ENCODE data around the gene MEI1. TPM values are rescaled to one million over a fixed set of nuclear protein-coding genes. Genes with fewer than 3 reads are reported as not detected.

The MEI1 gene
- polyA plus RNA-seq, 2 donors: 0.36 to 0.79 TPM

GRCh38 chr22:41776381-41776780, 77.1 kb downstream of the MEI1 start:
- Histone ChIP-seq H3K4me1 (ENCODE audit: control insufficient read depth in 2 of 2, insufficient read depth in 2 of 2, low read length in 1 of 2) (no peaks in the 10 kb centered on the region), H3K27ac (ENCODE audit: low read depth in 2 of 2, low read length in 1 of 2) (no peak overlapping the region), H3K9me3 (ENCODE audit: control insufficient read depth in 2 of 2, insufficient read depth in 1 of 2, low read depth in 1 of 2, low read length in 1 of 2) (no peaks in the 10 kb centered on the region), H3K27me3 (ENCODE audit: control insufficient read depth in 1 of 2, insufficient read depth in 2 of 2, low read length in 2 of 2) (no peaks in the 10 kb centered on the region), H3K36me3 (ENCODE audit: control insufficient read depth in 2 of 2, insufficient read depth in 2 of 2, low read length in 1 of 2) (no peaks in the 10 kb centered on the region), H3K4me3 (ENCODE audit: low read depth in 1 of 2, low read length in 2 of 2) (no peak overlapping the region)
- 92 to 93% methylated on average over 3 of the region's 3 CpGs for WGBS, 2 donors

- no peaks in the 10 kb centered on the region for H3K27me3 ChIP-seq (ENCODE audit: control insufficient read depth in 1 of 2, insufficient read depth in 2 of 2, low read length in 2 of 2)
- no peaks in the 10 kb centered on the region for H3K9me3 ChIP-seq (ENCODE audit: control insufficient read depth in 2 of 2, insufficient read depth in 1 of 2, low read depth in 1 of 2, low read length in 1 of 2)
- no peaks in the 10 kb centered on the region for H3K4me1 ChIP-seq (ENCODE audit: control insufficient read depth in 2 of 2, insufficient read depth in 2 of 2, low read length in 1 of 2)
- no peak overlapping the region for H3K4me3 ChIP-seq (ENCODE audit: low read depth in 1 of 2, low read length in 2 of 2)
- WGBS, 2 donors: 75 to 77% methylated on average over 2 of the region's 2 CpGs
- H3K36me3 ChIP-seq (ENCODE audit: control insufficient read depth in 2 of 2, insufficient read depth in 2 of 2, low read length in 1 of 2): no peaks in the 10 kb centered on the region
- no peak overlapping the region for H3K27ac ChIP-seq (ENCODE audit: low read depth in 2 of 2, low read length in 1 of 2)
Observed at GRCh38 chr22:41777749-41778425, 78.6 kb downstream of the MEI1 start.

GRCh38 chr22:41779929-41780505, 80.7 kb downstream of the MEI1 start:
- Histone ChIP-seq H3K4me1 (ENCODE audit: control insufficient read depth in 2 of 2, insufficient read depth in 2 of 2, low read length in 1 of 2) (no peaks in the 10 kb centered on the region), H3K4me3 (ENCODE audit: low read depth in 1 of 2, low read length in 2 of 2) (no peak overlapping the region), H3K36me3 (ENCODE audit: control insufficient read depth in 2 of 2, insufficient read depth in 2 of 2, low read length in 1 of 2) (peaks cover 0 to 2% of the 10 kb centered on the region in 2 donors), H3K27ac (ENCODE audit: low read depth in 2 of 2, low read length in 1 of 2) (no peak overlapping the region), H3K27me3 (ENCODE audit: control insufficient read depth in 1 of 2, insufficient read depth in 2 of 2, low read length in 2 of 2) (no peaks in the 10 kb centered on the region), H3K9me3 (ENCODE audit: control insufficient read depth in 2 of 2, insufficient read depth in 1 of 2, low read depth in 1 of 2, low read length in 1 of 2) (no peaks in the 10 kb centered on the region)
- 51 to 56% methylated on average over 3 of the region's 3 CpGs for WGBS, 2 donors

GRCh38 chr22:41780746-41781505, 81.6 kb downstream of the MEI1 start:
- no peaks in the 10 kb centered on the region for H3K9me3 ChIP-seq (ENCODE audit: control insufficient read depth in 2 of 2, insufficient read depth in 1 of 2, low read depth in 1 of 2, low read length in 1 of 2)
- peak overlapping the region in 1 of 2 donors; percentile 18 for H3K4me3 ChIP-seq (ENCODE audit: low read depth in 1 of 2, low read length in 2 of 2)
- H3K27ac ChIP-seq (ENCODE audit: low read depth in 2 of 2, low read length in 1 of 2): peak overlapping the region; percentile 3 to 41
- peaks cover 0 to 2% of the 10 kb centered on the region in 2 donors for H3K36me3 ChIP-seq (ENCODE audit: control insufficient read depth in 2 of 2, insufficient read depth in 2 of 2, low read length in 1 of 2)
- H3K4me1 ChIP-seq (ENCODE audit: control insufficient read depth in 2 of 2, insufficient read depth in 2 of 2, low read length in 1 of 2): no peaks in the 10 kb centered on the region
- H3K27me3 ChIP-seq (ENCODE audit: control insufficient read depth in 1 of 2, insufficient read depth in 2 of 2, low read length in 2 of 2): no peaks in the 10 kb centered on the region
- WGBS, 2 donors: 67 to 71% methylated on average over 11 of the region's 11 CpGs

- 36 to 60% methylated on average over 1 of the region's 1 CpG for WGBS, 2 donors
- H3K4me1 ChIP-seq (ENCODE audit: control insufficient read depth in 2 of 2, insufficient read depth in 2 of 2, low read length in 1 of 2): no peaks in the 10 kb centered on the region
- peaks cover 0 to 2% of the 10 kb centered on the region in 2 donors for H3K36me3 ChIP-seq (ENCODE audit: control insufficient read depth in 2 of 2, insufficient read depth in 2 of 2, low read length in 1 of 2)
- H3K4me3 ChIP-seq (ENCODE audit: low read depth in 1 of 2, low read length in 2 of 2): peak overlapping the region in 1 of 2 donors; percentile 18
- H3K27ac ChIP-seq (ENCODE audit: low read depth in 2 of 2, low read length in 1 of 2): peak overlapping the region; percentile 3 to 41
- no peaks in the 10 kb centered on the region for H3K27me3 ChIP-seq (ENCODE audit: control insufficient read depth in 1 of 2, insufficient read depth in 2 of 2, low read length in 2 of 2)
- no peaks in the 10 kb centered on the region for H3K9me3 ChIP-seq (ENCODE audit: control insufficient read depth in 2 of 2, insufficient read depth in 1 of 2, low read depth in 1 of 2, low read length in 1 of 2)
Observed at GRCh38 chr22:41781507-41781906, 82.2 kb downstream of the MEI1 start.

- H3K4me3 ChIP-seq (ENCODE audit: low read depth in 1 of 2, low read length in 2 of 2): no peak overlapping the region
- H3K9me3 ChIP-seq (ENCODE audit: control insufficient read depth in 2 of 2, insufficient read depth in 1 of 2, low read depth in 1 of 2, low read length in 1 of 2): no peaks in the 10 kb centered on the region
- 79 to 89% methylated on average over 6 of the region's 6 CpGs for WGBS, 2 donors
- H3K27ac ChIP-seq (ENCODE audit: low read depth in 2 of 2, low read length in 1 of 2): no peak overlapping the region
- H3K4me1 ChIP-seq (ENCODE audit: control insufficient read depth in 2 of 2, insufficient read depth in 2 of 2, low read length in 1 of 2): no peaks in the 10 kb centered on the region
- H3K36me3 ChIP-seq (ENCODE audit: control insufficient read depth in 2 of 2, insufficient read depth in 2 of 2, low read length in 1 of 2): peaks cover 0 to 2% of the 10 kb centered on the region in 2 donors
- no peaks in the 10 kb centered on the region for H3K27me3 ChIP-seq (ENCODE audit: control insufficient read depth in 1 of 2, insufficient read depth in 2 of 2, low read length in 2 of 2)
Observed at GRCh38 chr22:41782316-41782715, 83.0 kb downstream of the MEI1 start.

GRCh38 chr22:41782751-41783150, 83.4 kb downstream of the MEI1 start:
- H3K4me1 ChIP-seq (ENCODE audit: control insufficient read depth in 2 of 2, insufficient read depth in 2 of 2, low read length in 1 of 2): no peaks in the 10 kb centered on the region
- H3K27ac ChIP-seq (ENCODE audit: low read depth in 2 of 2, low read length in 1 of 2): no peak overlapping the region
- H3K4me3 ChIP-seq (ENCODE audit: low read depth in 1 of 2, low read length in 2 of 2): no peak overlapping the region
- H3K9me3 ChIP-seq (ENCODE audit: control insufficient read depth in 2 of 2, insufficient read depth in 1 of 2, low read depth in 1 of 2, low read length in 1 of 2): no peaks in the 10 kb centered on the region
- H3K27me3 ChIP-seq (ENCODE audit: control insufficient read depth in 1 of 2, insufficient read depth in 2 of 2, low read length in 2 of 2): no peaks in the 10 kb centered on the region
- peaks cover 0 to 2% of the 10 kb centered on the region in 2 donors for H3K36me3 ChIP-seq (ENCODE audit: control insufficient read depth in 2 of 2, insufficient read depth in 2 of 2, low read length in 1 of 2)
- 79 to 82% methylated on average over 2 of the region's 2 CpGs for WGBS, 2 donors

GRCh38 chr22:41787331-41787730, 88.0 kb downstream of the MEI1 start:
- Histone ChIP-seq H3K4me1 (ENCODE audit: control insufficient read depth in 2 of 2, insufficient read depth in 2 of 2, low read length in 1 of 2) (no peaks in the 10 kb centered on the region), H3K36me3 (ENCODE audit: control insufficient read depth in 2 of 2, insufficient read depth in 2 of 2, low read length in 1 of 2) (peaks cover 0 to 2% of the 10 kb centered on the region in 2 donors), H3K9me3 (ENCODE audit: control insufficient read depth in 2 of 2, insufficient read depth in 1 of 2, low read depth in 1 of 2, low read length in 1 of 2) (no peaks in the 10 kb centered on the region), H3K27ac (ENCODE audit: low read depth in 2 of 2, low read length in 1 of 2) (no peak overlapping the region), H3K4me3 (ENCODE audit: low read depth in 1 of 2, low read length in 2 of 2) (no peak overlapping the region), H3K27me3 (ENCODE audit: control insufficient read depth in 1 of 2, insufficient read depth in 2 of 2, low read length in 2 of 2) (no peaks in the 10 kb centered on the region)
- 82% methylated on average over 2 of the region's 2 CpGs for WGBS, 2 donors

- 97 to 100% methylated on average over 3 of the region's 3 CpGs for WGBS, 2 donors
- Histone ChIP-seq H3K9me3 (ENCODE audit: control insufficient read depth in 2 of 2, insufficient read depth in 1 of 2, low read depth in 1 of 2, low read length in 1 of 2) (no peaks in the 10 kb centered on the region), H3K36me3 (ENCODE audit: control insufficient read depth in 2 of 2, insufficient read depth in 2 of 2, low read length in 1 of 2) (no peaks in the 10 kb centered on the region), H3K4me1 (ENCODE audit: control insufficient read depth in 2 of 2, insufficient read depth in 2 of 2, low read length in 1 of 2) (no peaks in the 10 kb centered on the region), H3K27ac (ENCODE audit: low read depth in 2 of 2, low read length in 1 of 2) (no peak overlapping the region), H3K4me3 (ENCODE audit: low read depth in 1 of 2, low read length in 2 of 2) (no peak overlapping the region), H3K27me3 (ENCODE audit: control insufficient read depth in 1 of 2, insufficient read depth in 2 of 2, low read length in 2 of 2) (no peaks in the 10 kb centered on the region)
Observed at GRCh38 chr22:41793871-41794270, 94.6 kb downstream of the MEI1 start.

Measured in esophagus (tissue), 2 donors.